HFF-Myc (cell line): ENCODE measurements around the gene SPATA13.
"Not testable (repeated sequence)": the region's sequence is repeated elsewhere in the genome, so short reads cannot be mapped to it uniquely, and the experiment has no call there.

Experiments used
- DNase-seq: peaks from one replicate; pipeline ENCODE4 v3.0.0-alpha.2; 2011; ENCODE audit warnings: low read depth; ENCODE audit errors: extremely low read depth
- H3K4me3 ChIP-seq: replicated peaks from 2 replicates; pipeline ENCODE4 v1.5.1; 2011; ENCODE audit warnings: low read depth, mild to moderate bottlenecking, control low read depth, low read length
- TF ChIP-seq, protein P1 (sequence below): IDR thresholded peaks from 2 replicates; pipeline ENCODE4 v1.5.1; 2012; ENCODE audit warnings: mild to moderate bottlenecking, low read depth, low read length, control low read depth; ENCODE audit errors: missing control alignments

The SPATA13 gene

DNA sequence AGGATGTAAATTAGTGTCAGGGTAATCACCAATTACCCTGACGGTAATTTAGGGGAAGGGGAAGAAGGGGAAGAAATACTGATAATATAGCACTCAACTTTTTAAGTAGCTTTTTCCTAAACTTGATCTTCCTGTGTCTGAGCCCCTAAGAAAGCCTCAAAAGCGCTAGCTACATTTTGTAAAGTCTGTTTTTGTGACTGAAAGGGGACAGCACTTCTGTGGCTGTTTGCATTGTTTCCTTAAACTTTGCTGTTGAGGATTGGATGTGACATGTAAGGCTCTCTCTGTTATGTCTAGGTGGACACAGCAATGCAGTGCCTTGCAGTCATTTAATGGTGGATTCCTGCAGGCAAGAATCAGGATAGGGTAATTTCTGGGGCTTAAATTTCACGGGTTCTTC, 42.8 kb downstream of the SPATA13 start:
- TF ChIP-seq, protein P1, sequence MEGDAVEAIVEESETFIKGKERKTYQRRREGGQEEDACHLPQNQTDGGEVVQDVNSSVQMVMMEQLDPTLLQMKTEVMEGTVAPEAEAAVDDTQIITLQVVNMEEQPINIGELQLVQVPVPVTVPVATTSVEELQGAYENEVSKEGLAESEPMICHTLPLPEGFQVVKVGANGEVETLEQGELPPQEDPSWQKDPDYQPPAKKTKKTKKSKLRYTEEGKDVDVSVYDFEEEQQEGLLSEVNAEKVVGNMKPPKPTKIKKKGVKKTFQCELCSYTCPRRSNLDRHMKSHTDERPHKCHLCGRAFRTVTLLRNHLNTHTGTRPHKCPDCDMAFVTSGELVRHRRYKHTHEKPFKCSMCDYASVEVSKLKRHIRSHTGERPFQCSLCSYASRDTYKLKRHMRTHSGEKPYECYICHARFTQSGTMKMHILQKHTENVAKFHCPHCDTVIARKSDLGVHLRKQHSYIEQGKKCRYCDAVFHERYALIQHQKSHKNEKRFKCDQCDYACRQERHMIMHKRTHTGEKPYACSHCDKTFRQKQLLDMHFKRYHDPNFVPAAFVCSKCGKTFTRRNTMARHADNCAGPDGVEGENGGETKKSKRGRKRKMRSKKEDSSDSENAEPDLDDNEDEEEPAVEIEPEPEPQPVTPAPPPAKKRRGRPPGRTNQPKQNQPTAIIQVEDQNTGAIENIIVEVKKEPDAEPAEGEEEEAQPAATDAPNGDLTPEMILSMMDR = no peak
- H3K4me3 ChIP-seq = no peak overlapping the region
- no peak for DNase-seq

DNA sequence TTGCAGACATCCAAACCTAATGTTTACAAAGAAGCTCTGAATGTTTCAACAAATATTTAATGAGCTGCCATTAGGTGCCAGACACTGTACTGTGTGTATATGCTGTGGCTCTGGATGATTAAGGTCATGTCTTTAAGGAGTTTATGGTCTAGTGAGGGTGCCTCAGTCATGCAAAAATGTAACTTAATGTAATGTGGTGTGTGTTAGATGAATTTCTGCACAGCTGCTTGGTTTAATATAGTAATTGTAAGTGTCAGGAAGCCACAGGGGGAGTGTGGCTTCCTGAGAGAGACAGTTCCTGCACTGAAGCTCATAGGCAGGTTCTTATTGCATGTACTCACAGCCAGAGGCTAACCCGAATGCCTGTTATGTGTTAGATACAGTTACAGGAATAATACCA, 43.3 kb downstream of the SPATA13 start:
- no peak for DNase-seq
- TF ChIP-seq, protein P1 = no peak
- no peak overlapping the region for H3K4me3 ChIP-seq

DNA sequence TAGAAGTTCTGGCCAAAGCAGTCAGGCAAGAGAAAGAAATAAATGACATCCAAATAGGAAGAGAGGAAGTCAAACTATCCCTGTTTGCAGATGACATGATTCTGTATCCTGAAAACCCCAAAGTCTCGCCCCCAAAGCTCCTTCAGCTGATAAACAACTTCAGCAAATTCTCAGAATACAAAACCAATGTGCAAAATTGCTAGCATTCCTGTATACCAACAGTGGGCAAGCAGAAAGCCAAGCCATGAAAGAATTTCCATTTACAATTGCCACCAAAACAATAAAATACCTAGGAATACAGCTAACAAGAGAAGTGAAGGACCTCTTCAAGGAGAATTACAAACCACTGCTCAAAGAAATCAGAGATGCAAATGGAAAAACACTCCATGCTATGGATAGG, 44.6 kb downstream of the SPATA13 start:
- not testable (repeated sequence) for H3K4me3 ChIP-seq, DNase-seq

DNA sequence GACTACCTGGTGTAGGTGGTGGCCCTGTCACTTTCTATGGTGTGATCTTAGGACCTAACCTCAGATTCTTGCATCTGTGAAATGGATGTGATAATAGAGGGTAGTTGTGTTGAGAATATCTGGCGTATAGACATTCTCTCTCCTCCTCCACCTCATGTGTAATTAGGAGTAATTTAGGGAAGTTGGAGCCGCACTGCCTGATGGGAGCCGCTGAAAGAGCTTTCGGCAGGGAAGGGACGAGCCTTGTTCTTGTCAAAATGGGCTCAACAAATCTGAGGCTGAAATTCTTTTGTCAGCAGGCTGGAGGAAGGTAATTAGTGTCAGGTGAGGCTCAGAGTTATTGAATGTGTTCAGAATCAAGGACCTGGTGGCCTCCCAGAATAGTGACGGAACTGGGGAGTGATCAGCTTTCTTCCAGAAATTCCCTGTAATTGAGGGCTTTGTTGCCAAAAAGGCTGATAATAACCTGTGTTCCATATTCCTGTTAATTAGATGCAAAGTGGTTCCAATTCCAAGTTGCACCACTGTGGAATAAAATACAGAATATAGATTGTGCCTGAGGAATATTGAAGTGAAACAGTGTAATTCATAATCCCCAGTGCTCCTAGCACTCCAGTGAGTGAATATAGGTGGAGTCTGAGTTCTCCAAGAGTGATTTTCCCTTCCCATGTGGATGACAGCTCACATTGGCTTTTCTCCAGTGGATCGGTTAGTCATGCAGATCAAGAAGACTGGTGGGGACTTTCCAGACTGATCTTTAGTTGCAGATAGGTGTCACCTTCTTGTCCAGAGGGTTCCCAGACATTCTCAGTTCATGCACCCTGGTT, 47.5 kb downstream of the SPATA13 start:
- TF ChIP-seq, protein P1 = no peak
- no peak overlapping the region for H3K4me3 ChIP-seq
- peak; percentile 53 for DNase-seq

DNA sequence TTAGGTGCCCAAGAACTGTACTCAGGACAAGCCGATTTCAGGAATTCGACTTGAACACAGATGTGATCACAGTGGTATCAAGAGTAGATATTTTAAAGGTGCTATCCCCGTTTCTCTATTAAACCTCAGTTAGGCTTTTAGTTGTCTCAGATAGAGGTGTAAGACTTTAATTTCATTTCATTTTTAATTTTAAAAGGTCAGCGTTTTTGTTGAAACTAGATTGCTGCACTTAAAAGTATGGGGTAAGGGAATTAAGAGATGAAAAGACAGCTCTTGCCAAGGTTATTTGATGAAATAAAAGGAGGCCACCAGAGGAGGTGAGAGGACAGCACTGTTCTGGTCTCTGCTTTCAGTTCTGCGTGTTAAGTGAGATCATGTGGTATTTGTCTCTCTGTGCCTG, 48.6 kb downstream of the SPATA13 start:
- no peak for DNase-seq
- H3K4me3 ChIP-seq = no peak overlapping the region
- TF ChIP-seq, protein P1 = no peak

DNA sequence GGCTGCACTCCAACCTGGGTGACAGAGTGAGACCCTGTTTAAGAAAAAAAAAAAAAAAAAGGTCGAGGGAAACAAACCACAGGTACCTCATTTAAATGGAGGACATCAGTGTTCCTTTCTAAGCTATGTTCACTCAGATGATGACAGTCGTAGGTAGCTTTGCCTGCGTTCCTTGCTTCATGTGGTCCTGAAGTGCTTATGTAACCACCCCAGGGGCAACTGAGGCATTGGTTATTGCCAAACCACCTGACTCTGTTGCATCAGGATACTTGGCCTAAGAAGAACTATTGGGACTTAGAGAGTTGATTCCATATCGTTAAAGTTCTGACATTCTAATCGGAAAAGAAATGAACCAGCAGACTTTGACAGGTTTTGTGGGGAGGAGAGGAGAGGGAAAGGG, 51.7 kb downstream of the SPATA13 start:
- DNase-seq = no peak
- H3K4me3 ChIP-seq = no peak overlapping the region
- TF ChIP-seq, protein P1 = no peak

DNA sequence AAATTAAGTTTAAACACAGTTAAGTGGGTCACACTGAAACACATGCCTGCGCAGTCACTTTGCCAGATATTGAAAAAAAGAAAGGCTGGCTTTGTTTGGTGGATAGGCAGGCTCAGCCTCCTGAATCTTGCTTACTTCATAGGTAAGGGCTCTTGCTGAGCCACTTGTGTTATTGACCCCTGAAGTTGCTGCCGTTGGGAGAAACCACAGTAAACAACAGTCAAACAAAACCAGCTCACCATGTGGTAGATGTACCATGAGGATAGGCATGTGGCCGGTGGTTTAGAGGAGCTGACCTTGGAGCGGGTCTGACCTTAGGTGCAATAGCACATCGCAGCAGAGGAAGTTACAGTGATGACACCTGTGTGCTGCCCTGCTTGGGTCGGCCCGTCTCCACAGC, 52.2 kb downstream of the SPATA13 start:
- TF ChIP-seq, protein P1 = no peak

More for the DNA sequence above, 52.2 kb downstream of the SPATA13 start:
- no peak overlapping the region for H3K4me3 ChIP-seq
- no peak for DNase-seq
